GM13976 (cell line): ENCODE measurements around the gene RGL1.

ENCODE experiments used
- DNase-seq: peaks from one replicate; pipeline ENCODE4 v3.0.0; 2012; ENCODE audit warnings: low spot score
- in situ Hi-C: fragments of 300-500 bp; cut with MboI; formaldehyde crosslinking; loops from one replicate; pipeline ENCODE4 v1.12.0; 2022; ENCODE audit warnings: low sequenced_read_pairs, mixed read lengths, inconsistent platforms; ENCODE audit not compliant: unreplicated experiment
- TF ChIP-seq, protein P1 (sequence below): IDR thresholded peaks from 2 replicates; pipeline ENCODE4 v1.5.1; 2012; ENCODE audit warnings: borderline replicate concordance, mild to moderate bottlenecking; ENCODE audit not compliant: insufficient read depth; ENCODE audit errors: extremely low read depth, missing control alignments, control extremely low read depth

The RGL1 gene

DNA sequence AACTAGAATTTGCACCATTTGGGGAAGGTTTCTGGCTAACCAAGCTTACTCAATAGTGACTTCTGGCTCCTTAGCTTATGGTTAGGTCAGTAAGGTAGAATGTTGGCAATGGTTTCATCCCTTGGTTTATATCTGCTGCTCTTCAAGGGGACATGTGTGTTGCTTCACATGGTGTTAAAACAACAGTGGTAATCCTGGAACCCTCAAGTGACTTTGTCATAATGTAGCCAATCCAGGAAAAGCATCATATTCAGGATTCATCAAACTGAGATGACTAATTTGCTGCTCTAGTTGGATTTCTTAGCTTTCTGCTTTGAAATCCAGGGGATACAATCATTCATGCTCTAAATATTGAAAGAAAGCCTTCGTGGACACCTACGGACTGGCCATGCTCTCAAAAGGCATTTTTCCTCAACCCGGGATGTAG lies 108.7 kb downstream of the RGL1 start:
- in situ Hi-C loops, result no loop called here
- DNase-seq, result no peak
- TF ChIP-seq, protein P1, sequence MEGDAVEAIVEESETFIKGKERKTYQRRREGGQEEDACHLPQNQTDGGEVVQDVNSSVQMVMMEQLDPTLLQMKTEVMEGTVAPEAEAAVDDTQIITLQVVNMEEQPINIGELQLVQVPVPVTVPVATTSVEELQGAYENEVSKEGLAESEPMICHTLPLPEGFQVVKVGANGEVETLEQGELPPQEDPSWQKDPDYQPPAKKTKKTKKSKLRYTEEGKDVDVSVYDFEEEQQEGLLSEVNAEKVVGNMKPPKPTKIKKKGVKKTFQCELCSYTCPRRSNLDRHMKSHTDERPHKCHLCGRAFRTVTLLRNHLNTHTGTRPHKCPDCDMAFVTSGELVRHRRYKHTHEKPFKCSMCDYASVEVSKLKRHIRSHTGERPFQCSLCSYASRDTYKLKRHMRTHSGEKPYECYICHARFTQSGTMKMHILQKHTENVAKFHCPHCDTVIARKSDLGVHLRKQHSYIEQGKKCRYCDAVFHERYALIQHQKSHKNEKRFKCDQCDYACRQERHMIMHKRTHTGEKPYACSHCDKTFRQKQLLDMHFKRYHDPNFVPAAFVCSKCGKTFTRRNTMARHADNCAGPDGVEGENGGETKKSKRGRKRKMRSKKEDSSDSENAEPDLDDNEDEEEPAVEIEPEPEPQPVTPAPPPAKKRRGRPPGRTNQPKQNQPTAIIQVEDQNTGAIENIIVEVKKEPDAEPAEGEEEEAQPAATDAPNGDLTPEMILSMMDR, result no peak

DNA sequence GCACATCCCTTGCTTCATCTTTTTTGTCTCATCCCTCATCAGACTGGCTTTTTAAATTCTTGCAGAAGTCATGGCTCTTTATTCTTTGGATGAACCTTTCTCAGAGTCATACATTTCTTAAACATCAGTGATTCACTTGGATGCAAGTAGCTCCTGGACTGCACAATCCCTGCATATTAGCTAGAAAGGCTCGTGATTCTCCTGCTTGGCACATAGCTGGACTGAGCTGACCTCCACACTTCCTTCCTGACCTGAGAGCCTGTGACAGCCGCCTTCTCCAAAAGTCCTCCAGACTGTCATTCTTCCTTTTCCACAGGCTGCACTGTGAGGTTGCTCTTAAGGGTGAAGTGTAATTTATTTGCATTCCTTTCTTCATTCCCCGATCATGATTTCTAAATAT lies 109.4 kb downstream of the RGL1 start:
- TF ChIP-seq, protein P1, result no peak
- DNase-seq, result no peak
- in situ Hi-C loops, result no loop called here

DNA sequence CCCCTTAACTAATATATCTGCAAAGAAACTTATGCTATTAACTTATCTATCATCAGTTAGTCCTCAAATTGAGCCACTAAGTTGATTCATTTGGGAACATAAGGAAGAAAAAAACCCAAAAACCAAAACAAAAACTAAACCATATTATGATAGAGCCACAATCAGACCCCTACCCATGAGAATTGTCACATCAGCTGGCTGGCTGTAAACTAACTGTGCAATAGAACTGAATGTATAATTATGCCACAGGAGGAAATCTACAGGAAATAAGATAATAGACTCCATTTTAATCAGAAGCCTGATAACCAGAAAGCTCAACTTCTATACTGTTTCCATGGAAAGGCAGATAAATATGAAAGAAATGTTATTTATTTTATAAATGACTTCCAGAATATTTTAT lies 110.0 kb downstream of the RGL1 start:
- TF ChIP-seq, protein P1, result no peak
- no peak for DNase-seq
- in situ Hi-C loops, result no loop called here

DNA sequence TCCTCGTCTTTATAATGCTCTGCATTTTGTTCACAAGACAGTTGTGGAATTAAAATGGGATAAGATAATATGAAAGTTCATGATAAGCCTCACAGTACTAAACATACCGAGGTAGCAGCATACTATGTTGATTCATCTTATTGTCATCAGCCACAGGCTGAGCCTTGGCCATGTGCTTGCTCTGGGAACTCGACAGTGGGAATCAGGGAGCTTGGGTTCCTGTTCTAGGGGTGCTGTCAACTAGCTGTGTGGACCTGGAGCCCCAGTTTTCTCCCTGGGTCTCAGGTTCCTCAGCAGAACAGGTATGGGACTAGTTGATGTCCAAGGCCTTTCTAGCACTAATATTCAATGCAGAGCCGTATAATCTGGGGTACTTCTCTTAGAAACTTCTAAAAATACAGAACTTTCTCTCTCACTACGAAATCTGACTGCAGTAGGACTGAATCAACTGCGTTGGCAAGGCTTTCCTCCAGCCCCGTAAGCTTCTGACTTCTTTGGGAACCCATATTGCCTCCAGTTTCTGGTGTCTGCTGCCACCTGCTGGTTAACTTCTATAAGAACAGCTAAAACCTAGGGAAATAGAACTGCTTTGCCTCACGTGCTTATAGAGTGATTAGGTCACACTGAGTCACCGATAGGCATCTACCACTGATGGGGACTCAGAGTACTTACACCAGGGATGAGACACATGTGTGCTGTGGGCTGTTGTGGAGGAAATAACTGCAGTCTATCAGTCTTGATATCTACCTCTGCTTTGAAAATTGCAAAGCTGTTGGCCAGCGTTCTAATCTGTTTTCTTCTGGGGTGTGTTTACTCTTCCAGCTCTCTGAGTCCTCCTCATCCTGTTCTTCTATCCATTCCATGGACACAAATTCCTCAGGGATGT lies 110.9 kb downstream of the RGL1 start:
- in situ Hi-C loops, result no loop called here
- TF ChIP-seq, protein P1, result peak; percentile 58
- peak; percentile 61 for DNase-seq

DNA sequence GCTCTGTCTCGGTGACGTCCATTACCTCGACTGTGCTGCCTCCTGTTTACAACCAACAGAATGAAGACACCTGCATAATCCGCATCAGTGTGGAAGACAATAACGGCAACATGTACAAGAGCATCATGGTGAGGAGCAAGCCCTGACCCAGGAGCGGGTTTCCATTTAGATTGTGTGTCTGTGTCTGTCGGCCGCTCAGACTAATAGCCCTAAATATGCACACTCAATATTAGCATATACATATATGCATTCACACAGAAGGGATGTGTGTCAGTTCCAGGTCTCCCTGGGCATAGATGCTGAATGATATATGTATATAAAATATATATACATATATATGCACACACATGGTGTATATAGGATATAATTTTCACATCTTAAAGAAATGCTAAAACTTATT lies 111.7 kb downstream of the RGL1 start:
- DNase-seq, result no peak
- TF ChIP-seq, protein P1, result no peak
- in situ Hi-C loops, result no loop called here

DNA sequence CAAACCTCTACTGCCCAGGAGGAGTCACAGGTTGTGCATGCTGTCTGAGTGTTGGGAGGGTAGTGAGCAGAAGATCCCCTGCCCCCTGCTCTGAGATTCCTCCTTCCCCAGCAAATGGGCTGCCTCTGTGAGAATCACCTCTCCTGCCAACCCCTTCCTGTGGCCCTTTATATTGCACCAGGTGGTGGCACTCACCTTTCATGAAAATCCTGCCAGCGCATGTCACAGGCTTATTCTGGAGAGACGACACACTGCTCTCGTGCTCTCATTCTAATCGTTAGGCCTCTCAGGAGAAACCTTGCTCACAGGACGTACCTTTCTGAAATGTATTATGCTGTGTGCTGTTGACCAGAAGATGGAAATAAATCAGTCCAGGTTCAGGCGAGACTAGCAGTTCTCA lies 113.7 kb downstream of the RGL1 start:
- in situ Hi-C loops, result no loop called here
- TF ChIP-seq, protein P1, result no peak
- no peak for DNase-seq
